ENCODE measurements around the gene NAB2.

NAB2 gene

DNA sequence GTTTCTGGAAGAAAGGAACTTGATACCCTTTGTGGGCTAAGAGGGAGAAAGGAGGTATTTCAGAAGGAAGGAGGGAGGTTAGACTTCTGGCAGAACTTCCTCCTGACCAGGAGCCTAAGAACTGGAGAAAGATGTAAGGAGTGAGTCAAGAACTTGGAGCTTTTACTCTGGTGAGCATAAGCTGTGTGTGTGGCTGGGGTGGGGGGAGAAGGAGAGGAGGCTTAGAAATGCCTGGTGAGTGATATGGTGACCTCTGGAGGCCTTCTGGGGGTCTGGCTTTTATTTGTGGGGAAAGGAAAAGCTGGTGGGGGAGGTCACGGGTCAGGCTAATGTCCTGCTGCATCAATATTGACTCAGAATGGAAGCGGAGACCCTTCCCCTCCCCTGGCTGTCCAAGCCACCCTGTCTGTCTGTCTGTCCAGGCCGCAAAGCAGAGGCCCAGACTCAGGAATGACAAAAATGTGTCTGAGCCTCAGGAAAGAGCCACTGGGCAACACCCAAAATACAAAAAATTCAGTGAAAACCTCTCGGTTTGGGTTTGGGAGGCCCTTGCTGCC, 44.2 kb downstream of the NAB2 start:
- DNase-seq (ENCODE audit: low spot score): no peak

DNA sequence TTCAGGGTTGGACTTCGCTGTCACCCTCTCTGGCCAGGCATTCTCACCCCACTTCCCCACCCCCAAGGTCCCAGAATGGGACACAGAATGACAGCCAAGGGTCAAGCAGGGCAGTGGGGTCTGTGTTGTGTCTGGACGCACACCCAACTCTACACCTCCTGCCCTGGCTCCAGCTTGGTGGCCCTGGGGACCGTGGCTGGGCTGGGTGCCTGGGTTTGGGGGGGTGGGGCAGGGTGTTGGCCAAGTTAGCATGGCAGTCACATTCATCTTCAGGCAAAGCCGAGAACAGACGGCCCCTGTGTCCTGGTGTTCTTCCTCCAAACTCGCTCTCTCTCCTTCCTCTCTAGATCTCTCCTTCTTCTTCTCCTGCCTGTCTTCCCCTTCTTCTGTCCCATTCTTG, 45.0 kb downstream of the NAB2 start:
- no peak for DNase-seq (ENCODE audit: low spot score)

- DNase-seq (ENCODE audit: low spot score): no peak
Measured at GRCh38 chr12:57134949-57135348, 46.0 kb downstream of the NAB2 start.

DNA sequence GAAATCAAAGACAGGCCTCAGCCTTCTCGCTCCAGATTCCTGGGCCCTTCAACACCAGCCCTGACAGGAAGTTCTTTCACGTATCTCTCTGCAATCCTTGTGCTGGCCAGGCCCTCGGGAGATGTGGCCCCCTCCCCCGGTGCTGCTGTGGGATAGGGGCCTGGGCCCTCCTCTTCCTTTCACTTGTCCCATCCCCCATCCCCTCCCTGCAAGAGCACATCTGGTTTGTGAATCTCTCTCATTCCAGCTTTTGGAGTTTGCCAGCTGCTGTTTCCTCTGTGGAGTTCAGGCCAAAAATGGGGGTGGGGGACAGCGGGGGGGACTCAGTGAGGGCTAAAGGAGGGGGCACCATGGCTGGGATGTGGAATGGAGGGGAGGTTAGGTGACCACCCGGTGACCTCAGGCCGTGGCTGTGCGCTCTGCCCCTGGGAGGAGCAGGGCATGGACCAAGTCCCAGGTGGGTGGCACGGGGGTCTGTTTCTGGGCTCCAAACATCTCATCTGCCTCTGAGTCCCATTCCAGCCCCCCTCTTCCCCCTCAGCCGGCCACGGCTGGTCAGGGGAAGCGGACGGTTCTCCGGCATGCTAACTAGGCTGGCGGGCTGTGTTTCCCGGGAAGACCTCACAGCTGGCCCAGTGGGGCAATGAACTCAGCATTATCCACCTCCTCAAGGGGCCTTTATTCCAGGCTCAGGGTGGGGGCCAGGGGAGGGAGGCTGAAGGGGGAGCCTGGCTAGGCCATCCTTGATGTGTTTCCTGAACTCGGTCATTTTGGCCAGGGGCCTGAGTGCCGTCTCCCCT, 46.8 kb downstream of the NAB2 start:
- no peak for DNase-seq (ENCODE audit: low spot score)

DNA sequence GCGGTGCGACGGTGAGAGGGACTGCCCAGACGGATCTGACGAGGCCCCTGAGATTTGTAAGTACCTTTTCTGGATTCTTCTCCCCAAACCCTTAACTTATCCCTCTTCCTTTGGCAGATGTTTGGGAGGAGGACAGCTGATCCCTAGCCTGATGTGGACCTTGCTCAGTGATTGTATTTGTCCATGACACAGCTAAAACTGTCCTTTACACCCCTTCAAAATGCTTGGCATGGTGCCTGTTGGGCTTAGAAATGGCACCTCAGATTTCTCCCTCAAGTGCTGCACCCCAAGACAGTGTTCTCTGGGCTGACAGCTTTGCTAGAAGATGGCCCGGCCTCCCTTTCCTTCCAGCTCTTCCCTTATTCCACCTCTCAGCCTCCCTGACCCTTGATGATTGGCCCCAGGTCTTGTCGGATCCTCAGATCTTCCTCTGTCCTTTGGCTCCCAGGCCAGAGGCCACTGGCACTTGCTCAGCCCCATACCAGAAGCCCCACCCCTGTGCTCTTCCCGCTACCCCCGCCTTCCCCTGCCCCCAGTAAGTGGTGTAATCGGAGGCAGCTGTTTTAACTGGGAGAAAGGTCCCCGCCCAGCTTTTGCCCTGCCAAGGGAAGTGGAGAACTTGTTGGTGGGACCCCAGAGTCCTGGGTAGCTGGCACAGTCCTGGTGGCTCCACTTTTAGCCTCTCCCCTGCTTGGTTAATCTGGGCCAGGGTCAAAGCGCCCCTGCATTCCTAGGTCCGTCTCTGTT, 49.8 kb downstream of the NAB2 start:
- DNase-seq (ENCODE audit: low spot score): no peak

GRCh38 chr12:57139796-57140649, 51.1 kb downstream of the NAB2 start:
- DNase-seq (ENCODE audit: low spot score): no peak

GRCh38 chr12:57141249-57141648, 52.3 kb downstream of the NAB2 start:
- no peak for DNase-seq (ENCODE audit: low spot score)

GRCh38 chr12:57142121-57142520, 53.2 kb downstream of the NAB2 start:
- no peak for DNase-seq (ENCODE audit: low spot score)

- no peak for DNase-seq (ENCODE audit: low spot score)
Measured at GRCh38 chr12:57142727-57143126, 53.8 kb downstream of the NAB2 start.

GRCh38 chr12:57143454-57143853, 54.5 kb downstream of the NAB2 start:
- no peak for DNase-seq (ENCODE audit: low spot score)
